Retinal pigment epithelial cell (primary cell): Measurements from ENCODE around the gene IPO13.

Source experiments
- DNase-seq: peaks from one replicate; pipeline ENCODE4 v3.0.0-alpha.2; 2010; ENCODE audit warnings: low read depth
- H3K4me3 ChIP-seq: 2 replicates; pipeline ENCODE4 v1.5.1; 2011; ENCODE audit warnings: mild to moderate bottlenecking, low read length, control low read depth, moderate library complexity
- CTCF ChIP-seq: conservative IDR thresholded peaks from 2 replicates; pipeline ENCODE4 v1.5.1; 2011; ENCODE audit warnings: low read depth, low read length, control low read depth, inconsistent platforms

IPO13 gene

GRCh38 chr1:43908226-43908625, 38.5 kb upstream of the IPO13 start:
- no peak for TF ChIP-seq CTCF
- H3K4me3 ChIP-seq, result no peak overlapping the region
- DNase-seq, result no peak

- no peak for TF ChIP-seq CTCF
- no peak for DNase-seq
- no peak overlapping the region for H3K4me3 ChIP-seq
Observed at GRCh38 chr1:43908858-43909257, 37.9 kb upstream of the IPO13 start.

- no peak for TF ChIP-seq CTCF
- no peak overlapping the region for H3K4me3 ChIP-seq
- no peak for DNase-seq
Observed at GRCh38 chr1:43910343-43910742, 36.4 kb upstream of the IPO13 start.

GRCh38 chr1:43912607-43913006, 34.1 kb upstream of the IPO13 start:
- no peak for DNase-seq

GRCh38 chr1:43913051-43913501, 33.7 kb upstream of the IPO13 start:
- no peak for DNase-seq
- no peak overlapping the region for H3K4me3 ChIP-seq
- no peak for TF ChIP-seq CTCF

More at GRCh38 chr1:43912607-43913006, 34.1 kb upstream of the IPO13 start:
- no peak for TF ChIP-seq CTCF
- no peak overlapping the region for H3K4me3 ChIP-seq

- no peak for DNase-seq
- no peak overlapping the region for H3K4me3 ChIP-seq
- no peak for TF ChIP-seq CTCF
Observed at GRCh38 chr1:43913666-43914360, 32.9 kb upstream of the IPO13 start.
